Measurements from ENCODE around the gene UGT2B15. TPM values are rescaled to one million over a fixed set of nuclear protein-coding genes. Genes with fewer than 3 reads are reported as not detected.

The UGT2B15 gene
- total RNA-seq = not detected

GRCh38 chr4:68670479-68670939 is at the start of gene UGT2B15:
UGT2B15 (minus strand) TSS chr4:68670652; CDS start chr4:68670618, 34 bp downstream.

Other genes starting within 250 kb of the UGT2B15 start
- not detected for gene TMPRSS11E, start 223.2 kb downstream of the UGT2B15 start, total RNA-seq
- gene UGT2B17, start 94.3 kb downstream of the UGT2B15 start, total RNA-seq = not detected
- gene UGT2B10, start 145.3 kb upstream of the UGT2B15 start, total RNA-seq = not detected